Esophagus squamous epithelium (tissue), 5 donors: ENCODE results near the gene P2RY12. TPM values are rescaled to one million over a fixed set of nuclear protein-coding genes. Genes with fewer than 3 reads are reported as not detected.

Experiments used
- DNase-seq: peaks from one replicate; lab custom pipeline; 2025; lab: John Stamatoyannopoulos, UW
- H3K27ac ChIP-seq, 4 donors: fragments of 200-600 bp; sonication (generic); one replicate each; pipeline ENCODE4 v1.5.1; 2016 to 2019; ENCODE audit warnings: mild to moderate bottlenecking in 1 of 4
- H3K27me3 ChIP-seq, 4 donors: fragments of 200-600 bp; sonication (generic); 1 replicate in 3 of 4; 2 replicates in 1 of 4; pipeline versions ENCODE4 v1.5.1 to v1.6.0; 2017 to 2021; ENCODE audit warnings: antibody characterized with exemption in 1 of 4
- H3K36me3 ChIP-seq, 3 donors: fragments of 200-600 bp; sonication (generic); one replicate each; pipeline ENCODE4 v1.5.1; 2016 to 2019
- H3K4me1 ChIP-seq, 3 donors: fragments of 200-600 bp; sonication (generic); one replicate each; pipeline ENCODE4 v1.5.1; 2017 to 2019
- H3K4me3 ChIP-seq, 4 donors: fragments of 200-600 bp; sonication (generic); 1 replicate in 3 of 4; 2 replicates in 1 of 4; pipeline ENCODE4 v1.5.1; 2016 to 2019; ENCODE audit warnings: mild to moderate bottlenecking in 2 of 4, moderate library complexity in 1 of 4
- H3K9me3 ChIP-seq, 3 donors: fragments of 200-600 bp; sonication (generic); one replicate each; pipeline ENCODE4 v1.5.1; 2016 to 2019
- POLR2A ChIP-seq, 4 donors: fragments of 450-650 bp; IDR thresholded peaks; one replicate each; pipeline ENCODE4 v1.6.1; 2017; ENCODE audit warnings: antibody characterized with exemption in 4 of 4, mild to moderate bottlenecking in 4 of 4, moderate library complexity in 3 of 4
- WGBS, 2 donors: methylation state at CpG; one replicate each; pipeline ENCODE4 v1.1.5; 2018; 5-methylcytosine and 5-hydroxymethylcytosine counted together
- intact Hi-C: fragments of 100-400 bp; cut with DNase I; formaldehyde crosslinking; loops from one replicate; pipeline ENCODE4 v1.15.0; 2022
- total RNA-seq, 4 donors: library from RNA; depleted of rRNA; stranded (reverse); fragments of >200 nt; gene quantifications; one replicate each; pipeline ENCODE4 v1.1.0, GENCODE V29; 2016
- TF ChIP-seq, protein P1 (sequence below), 6 experiments: fragments of 450-650 bp in 4 of 6; fragments of 200-600 bp in 2 of 6; sonication (generic) in 2 of 6; IDR thresholded peaks; one replicate each; pipeline ENCODE4 v1.5.1; 2016 to 2019; ENCODE audit warnings: antibody characterized with exemption in 6 of 6, mild to moderate bottlenecking in 4 of 6, moderate library complexity in 4 of 6
- donor health status: DM: yes; HTN: yes; CAD: no.

The P2RY12 gene
- total RNA-seq, 4 donors from 2014 or later, result 1.9 to 3.1 TPM; not detected in 2

DNA sequence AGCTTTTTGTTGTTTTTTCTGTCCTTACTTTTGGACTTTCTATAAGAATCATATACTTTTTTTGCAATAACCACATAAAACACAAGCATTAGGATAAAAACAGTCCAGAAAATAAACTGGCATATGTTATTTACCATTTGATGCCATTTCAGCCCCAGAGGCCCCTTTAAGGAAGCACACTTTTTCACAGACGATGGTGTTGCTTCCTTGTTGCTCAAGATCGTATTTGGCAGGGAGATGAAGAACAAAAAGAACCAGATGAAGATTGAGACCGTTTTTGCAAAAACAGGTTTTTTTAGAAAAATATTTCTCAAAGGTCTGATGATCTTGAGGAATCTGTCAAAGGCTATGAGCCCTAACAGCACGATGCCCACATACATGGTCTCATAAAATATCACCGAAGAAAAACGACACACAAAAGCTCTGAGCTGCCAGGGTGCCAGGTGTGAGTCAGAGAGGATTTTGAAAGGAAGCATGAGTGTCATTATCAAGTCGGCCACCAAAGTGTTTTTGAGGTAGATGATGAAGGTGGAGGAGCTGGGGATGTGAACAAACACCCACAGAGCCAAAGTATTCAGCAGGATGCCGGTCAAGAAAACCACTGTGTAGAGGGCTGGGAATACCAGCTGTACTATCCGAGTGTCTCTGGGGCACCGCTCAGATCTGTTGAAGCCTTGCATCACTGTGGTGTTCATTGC, 56.1 kb downstream of the P2RY12 start:
- Histone ChIP-seq H3K9me3 (no peaks in the 10 kb centered on the region), H3K36me3 (no peaks in the 10 kb centered on the region), H3K4me1 (peaks cover 4 to 18% (median 5%) of the 10 kb centered on the region in 3 donors), H3K4me3 (peak overlapping the region in 3 of 4 donors; percentile 26 to 48 (median 26)), H3K27me3 (no peaks in the 10 kb centered on the region), H3K27ac (peak overlapping the region in 3 of 4 donors; percentile 39 to 58 (median 53))
- TF ChIP-seq, protein P1, sequence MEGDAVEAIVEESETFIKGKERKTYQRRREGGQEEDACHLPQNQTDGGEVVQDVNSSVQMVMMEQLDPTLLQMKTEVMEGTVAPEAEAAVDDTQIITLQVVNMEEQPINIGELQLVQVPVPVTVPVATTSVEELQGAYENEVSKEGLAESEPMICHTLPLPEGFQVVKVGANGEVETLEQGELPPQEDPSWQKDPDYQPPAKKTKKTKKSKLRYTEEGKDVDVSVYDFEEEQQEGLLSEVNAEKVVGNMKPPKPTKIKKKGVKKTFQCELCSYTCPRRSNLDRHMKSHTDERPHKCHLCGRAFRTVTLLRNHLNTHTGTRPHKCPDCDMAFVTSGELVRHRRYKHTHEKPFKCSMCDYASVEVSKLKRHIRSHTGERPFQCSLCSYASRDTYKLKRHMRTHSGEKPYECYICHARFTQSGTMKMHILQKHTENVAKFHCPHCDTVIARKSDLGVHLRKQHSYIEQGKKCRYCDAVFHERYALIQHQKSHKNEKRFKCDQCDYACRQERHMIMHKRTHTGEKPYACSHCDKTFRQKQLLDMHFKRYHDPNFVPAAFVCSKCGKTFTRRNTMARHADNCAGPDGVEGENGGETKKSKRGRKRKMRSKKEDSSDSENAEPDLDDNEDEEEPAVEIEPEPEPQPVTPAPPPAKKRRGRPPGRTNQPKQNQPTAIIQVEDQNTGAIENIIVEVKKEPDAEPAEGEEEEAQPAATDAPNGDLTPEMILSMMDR (IDR thresholded peaks at IDR 0.05), result peak in 2 of 6 experiments; percentile 5 to 48
- TF ChIP-seq POLR2A (IDR thresholded peaks at IDR 0.05), result no peak
- 22 to 33% methylated on average over 10 of the region's 10 CpGs for WGBS, 2 donors
- no peak for DNase-seq
- intact Hi-C loops, result no loop called here

DNA sequence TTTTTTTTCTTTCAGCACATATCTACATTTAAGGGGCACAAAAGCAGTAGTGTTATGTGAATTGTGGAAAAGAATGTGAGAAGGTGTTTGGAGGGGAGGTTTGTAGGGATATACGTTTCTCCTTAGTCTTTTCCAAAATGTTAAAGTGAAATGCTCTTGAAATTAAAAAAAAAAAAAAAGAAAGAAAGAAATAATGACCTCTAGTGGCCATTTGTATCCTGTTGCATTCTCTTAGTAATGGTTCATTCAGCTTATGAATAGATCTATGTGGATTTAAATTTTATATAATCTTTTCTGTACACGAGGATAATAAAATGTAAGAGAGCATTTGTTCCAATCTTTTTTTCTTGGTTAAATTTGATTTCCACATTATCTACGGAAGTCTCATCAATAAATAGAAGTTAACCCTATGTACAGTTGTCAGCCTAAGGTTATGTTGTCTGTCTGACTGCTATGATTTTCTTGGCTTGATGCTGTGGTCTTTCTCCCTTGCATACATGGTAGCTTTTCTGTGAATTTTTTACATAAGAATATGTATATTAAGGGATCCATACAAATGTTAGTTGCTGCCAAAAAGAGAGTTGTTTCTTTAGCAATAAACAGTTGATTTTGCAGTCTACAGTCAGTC, 56.9 kb downstream of the P2RY12 start:
- intact Hi-C loops, result no loop called here
- WGBS, 2 donors, result 4 to 9% methylated on average over 3 of the region's 3 CpGs

DNA sequence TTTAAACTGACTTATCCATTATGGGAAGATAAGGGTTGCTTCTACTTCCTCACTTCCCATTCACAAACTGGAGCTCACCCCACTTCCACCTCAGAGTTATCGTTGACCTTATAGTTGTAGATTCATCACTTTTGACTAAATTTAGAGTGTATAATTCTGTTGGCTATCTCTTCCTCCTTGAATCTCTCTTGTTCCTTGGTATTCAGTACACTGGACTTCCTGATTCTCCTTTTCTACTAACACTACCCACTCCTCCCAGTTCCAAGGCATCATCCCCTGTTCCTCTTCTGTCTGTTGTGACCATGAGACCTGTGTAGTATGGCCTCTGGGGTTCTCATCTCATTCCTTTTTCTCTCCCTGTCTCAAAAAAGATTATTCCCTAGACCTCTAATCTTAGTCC, 62.0 kb downstream of the P2RY12 start:
- H3K27ac ChIP-seq, result no peak overlapping the region
- no peak overlapping the region for H3K4me3 ChIP-seq
- WGBS, 2 donors, result 88 to 94% methylated on average over 1 of the region's 1 CpG
- DNase-seq, result no peak
- no peaks in the 10 kb centered on the region for H3K27me3 ChIP-seq
- TF ChIP-seq POLR2A (IDR thresholded peaks at IDR 0.05), result no peak
- TF ChIP-seq, protein P1 (IDR thresholded peaks at IDR 0.05), result no peak
- H3K4me1 ChIP-seq, result peaks cover 20 to 46% (median 23%) of the 10 kb centered on the region in 3 donors
- no peaks in the 10 kb centered on the region for H3K36me3 ChIP-seq
- no peaks in the 10 kb centered on the region for H3K9me3 ChIP-seq
- intact Hi-C loops, result no loop called here

More for the DNA sequence above, 56.9 kb downstream of the P2RY12 start:
- Histone ChIP-seq H3K9me3 (no peaks in the 10 kb centered on the region), H3K4me3 (peak overlapping the region in 1 of 4 donors; percentile 48), H3K27ac (peak overlapping the region in 3 of 4 donors; percentile 39 to 58 (median 53)), H3K4me1 (peaks cover 4 to 18% (median 5%) of the 10 kb centered on the region in 3 donors), H3K27me3 (no peaks in the 10 kb centered on the region), H3K36me3 (no peaks in the 10 kb centered on the region)
- no peak for DNase-seq
- no peak for TF ChIP-seq POLR2A (IDR thresholded peaks at IDR 0.05)
- TF ChIP-seq, protein P1 (IDR thresholded peaks at IDR 0.05), result peak; percentile 17 to 72 (median 44)

DNA sequence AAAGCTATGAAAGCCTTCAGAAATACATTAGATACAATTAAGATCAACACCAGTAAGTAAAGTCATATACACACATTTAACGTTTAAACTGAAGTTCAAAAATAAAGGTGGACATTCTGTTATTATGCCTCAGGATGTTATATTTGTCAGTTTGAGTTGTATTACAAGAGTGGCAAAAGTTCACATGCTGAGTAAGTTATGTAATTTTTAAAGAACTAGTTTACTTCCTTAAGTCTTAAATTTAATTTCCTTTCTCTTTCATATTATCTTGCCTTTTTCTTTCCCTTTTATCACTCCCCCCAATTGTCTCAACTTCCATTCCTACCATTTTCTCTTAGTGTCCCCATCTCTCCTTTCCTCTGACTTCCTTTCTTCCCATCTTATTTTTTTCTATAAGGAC, 63.0 kb downstream of the P2RY12 start:
- WGBS, 2 donors, result 24 to 34% methylated on average over 1 of the region's 1 CpG
- Histone ChIP-seq H3K4me3 (no peak overlapping the region), H3K27me3 (no peaks in the 10 kb centered on the region), H3K36me3 (no peaks in the 10 kb centered on the region), H3K4me1 (peaks cover 20 to 51% (median 24%) of the 10 kb centered on the region in 3 donors), H3K27ac (no peak overlapping the region), H3K9me3 (no peaks in the 10 kb centered on the region)
- intact Hi-C loops, result no loop called here
- no peak for DNase-seq
- TF ChIP-seq, protein P1 (IDR thresholded peaks at IDR 0.05), result no peak
- no peak for TF ChIP-seq POLR2A (IDR thresholded peaks at IDR 0.05)

DNA sequence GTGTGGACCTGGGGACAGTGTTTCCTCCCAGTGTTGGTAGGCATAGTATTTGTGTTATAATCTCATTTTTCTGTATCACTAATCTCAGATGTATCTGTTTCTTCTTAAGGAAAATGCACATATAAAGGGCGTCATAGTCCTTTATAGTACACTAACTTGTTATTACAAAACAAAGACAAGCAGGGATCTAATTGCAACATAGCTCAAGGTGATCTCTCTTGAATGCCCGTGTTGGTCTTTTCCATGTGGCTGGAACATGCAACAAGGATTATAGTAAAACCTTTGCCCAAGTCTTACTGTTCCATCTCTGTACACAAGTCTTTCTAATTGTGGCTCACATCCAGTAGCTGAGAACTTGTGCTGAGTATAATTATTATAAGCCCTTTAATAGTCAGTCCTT, 64.4 kb downstream of the P2RY12 start:
- intact Hi-C loops, result no loop called here
- Histone ChIP-seq H3K27ac (peak overlapping the region; percentile 53 to 92 (median 87)), H3K4me3 (no peak overlapping the region), H3K36me3 (no peaks in the 10 kb centered on the region), H3K4me1 (peaks cover 20 to 51% (median 24%) of the 10 kb centered on the region in 3 donors), H3K9me3 (no peaks in the 10 kb centered on the region), H3K27me3 (no peaks in the 10 kb centered on the region)
- TF ChIP-seq, protein P1 (IDR thresholded peaks at IDR 0.05), result no peak
- TF ChIP-seq POLR2A (IDR thresholded peaks at IDR 0.05), result no peak
- DNase-seq, result no peak
- WGBS, 2 donors, result 29 to 36% methylated on average over 2 of the region's 2 CpGs
